GM18517 (cell line): ENCODE results near the gene FRMD4A.
"Not testable (repeated sequence)": the region's sequence is repeated elsewhere in the genome, so short reads cannot be mapped to it uniquely, and the experiment has no call there.

Experiments
- ATAC-seq: cut with Tn5 transposase; IDR thresholded peaks from one replicate; pipeline ENCODE4 v1.9.1; 2021; ENCODE audit warnings: mild to moderate bottlenecking, moderate library complexity; ENCODE audit not compliant: unreplicated experiment

Gene FRMD4A

DNA sequence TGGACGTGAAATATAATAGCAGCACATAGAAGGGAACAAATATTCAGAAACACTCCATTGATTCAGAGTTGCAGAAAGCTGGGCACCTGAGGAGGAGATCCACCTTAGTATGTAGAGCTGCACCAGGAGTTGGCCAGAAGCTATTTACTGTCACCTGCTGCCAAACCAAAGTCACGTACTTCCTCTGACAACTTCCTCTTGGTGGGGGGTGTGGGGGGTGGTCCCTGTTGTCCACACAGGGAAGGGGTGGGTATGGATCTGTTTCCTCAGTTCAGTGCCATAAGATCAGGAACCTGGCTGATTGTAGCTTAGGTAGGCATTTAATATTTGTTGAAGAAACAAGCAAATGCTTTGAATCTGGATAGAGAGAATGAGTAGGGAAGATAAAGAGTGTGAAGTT, 264.6 kb downstream of the FRMD4A start:
- no peak for ATAC-seq

DNA sequence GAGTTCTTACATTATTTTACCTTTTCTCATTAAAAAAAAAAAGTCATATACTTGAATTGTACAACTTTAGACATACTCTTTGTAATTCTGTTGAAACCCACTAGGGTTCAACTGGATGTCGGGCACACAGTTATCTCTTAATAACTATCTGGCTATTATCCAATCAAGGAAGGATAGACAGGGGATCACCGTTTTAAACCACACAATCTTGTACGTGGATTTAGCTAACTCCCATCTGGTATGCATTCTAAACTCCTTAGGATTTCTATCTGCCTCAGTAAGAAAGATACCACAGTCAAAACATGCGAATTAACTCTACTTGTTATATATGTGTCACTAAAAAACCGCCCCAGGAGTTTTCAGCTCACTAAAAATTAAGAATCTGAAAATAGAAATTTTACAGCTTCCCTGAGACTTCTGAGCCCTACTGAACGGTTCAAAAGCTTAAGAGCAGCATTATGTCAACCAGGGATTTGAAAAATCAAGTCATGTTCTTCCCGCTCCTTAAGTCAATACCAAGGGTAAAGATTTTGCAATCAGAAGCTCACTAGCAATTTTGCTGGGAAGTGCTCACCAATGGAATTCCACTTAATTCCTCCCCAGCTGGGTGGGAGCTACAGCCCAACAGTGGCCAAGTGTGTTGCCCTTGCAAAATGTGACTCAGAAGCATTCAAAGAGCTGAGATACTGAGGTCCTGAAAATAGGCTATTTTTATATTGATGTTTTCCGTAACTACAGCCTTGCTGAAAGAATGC, 267.0 kb downstream of the FRMD4A start:
- ATAC-seq: no peak

DNA sequence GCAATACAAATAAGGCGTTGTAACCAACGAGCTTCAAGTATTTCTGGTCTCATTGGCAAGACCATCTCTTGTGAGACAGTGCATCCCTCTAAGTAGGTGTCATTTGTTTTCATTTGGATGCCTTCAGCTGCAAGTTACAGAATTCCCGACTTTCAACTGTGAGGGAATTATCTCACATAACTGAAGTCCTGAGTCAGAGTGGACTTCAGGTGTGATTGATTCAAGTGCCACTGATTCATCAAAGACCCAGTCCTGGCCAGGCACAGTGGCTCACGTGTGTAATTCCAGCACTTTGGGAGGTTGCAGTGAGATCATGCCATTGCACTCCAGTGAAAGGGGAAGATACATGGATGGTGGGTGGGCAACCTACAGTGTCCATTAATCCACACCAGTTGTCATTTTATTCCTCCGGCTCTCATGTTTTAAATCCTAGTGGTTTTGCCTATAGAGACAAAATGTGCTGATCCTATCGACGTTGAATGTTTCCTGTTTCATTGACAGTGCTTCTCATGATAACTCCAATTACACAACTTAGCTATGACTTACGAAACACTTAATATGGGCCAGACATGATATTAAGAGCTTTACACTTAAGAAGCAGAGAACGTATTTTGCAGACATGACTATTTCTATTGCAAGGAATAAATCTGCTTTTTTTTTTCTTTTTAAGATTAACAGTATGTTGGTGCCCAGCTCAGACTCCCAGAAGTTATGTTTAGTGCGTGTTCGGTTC, 268.0 kb downstream of the FRMD4A start:
- no peak for ATAC-seq

DNA sequence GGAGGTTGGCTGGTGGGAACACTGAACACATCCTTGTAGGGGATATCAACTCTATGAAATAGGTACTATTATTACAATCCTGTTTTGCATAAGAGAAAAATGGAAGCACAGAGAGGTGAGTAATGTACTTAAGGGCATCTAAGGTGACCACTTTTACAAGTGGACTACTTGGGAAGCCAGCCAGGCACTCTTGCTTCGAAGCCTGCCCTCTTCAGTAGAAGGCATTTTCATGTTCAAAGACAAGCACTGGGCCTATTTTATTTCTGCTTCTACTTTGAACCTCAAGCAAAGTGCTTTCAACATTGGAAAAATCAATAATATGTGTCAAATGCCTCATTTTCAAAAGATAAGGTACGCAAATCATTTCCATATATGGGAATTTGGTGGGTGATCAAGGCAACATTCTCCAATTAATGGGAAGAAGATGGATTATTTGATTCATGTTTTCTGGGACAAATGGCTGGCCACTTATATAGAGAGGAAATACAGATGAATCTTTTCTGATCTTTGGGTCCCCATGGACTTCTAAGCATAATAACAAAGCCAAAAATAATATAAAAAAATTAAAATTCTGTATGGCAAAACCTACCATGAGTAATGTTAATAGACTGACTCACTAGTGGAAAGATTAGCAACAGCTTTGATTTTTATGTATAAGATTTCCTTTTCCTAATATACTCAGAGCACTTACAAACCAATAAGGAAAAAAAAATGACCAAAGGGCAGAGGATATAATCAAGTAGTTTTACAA, 270.2 kb downstream of the FRMD4A start:
- ATAC-seq: no peak

DNA sequence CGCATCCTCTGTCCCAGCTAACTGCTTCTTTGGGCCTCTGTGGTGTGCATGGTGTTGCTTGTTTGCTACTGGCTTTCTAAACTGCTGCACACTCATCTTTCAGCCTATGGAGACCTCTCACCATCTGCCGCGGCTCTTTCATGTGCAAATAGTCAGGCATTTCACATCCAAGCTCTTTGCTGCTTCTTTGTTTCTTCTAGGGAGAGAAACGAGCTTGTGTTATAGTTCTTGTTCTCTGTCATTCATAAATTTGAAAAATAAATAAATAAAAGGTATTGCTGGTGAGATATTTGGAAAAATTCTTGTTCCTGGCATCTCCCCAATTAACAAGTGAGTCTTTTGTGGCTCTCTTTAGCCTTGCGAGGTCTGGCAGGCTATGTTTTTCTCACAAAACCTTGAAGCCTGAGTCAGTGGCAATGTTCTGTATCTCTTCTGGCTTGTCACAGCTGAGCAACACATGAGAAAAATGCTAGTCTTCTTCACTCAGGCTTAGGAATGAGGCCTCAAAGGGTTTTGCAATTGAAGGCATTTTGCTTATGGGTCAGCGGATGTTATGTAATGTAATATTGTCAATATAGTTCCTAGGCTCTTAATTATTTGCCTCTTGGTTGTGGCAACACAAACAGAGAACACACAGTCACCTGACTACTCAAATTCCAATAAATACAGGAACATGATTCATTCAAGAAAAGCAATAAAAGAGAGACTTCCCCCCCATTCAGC, 274.0 kb downstream of the FRMD4A start:
- no peak for ATAC-seq

DNA sequence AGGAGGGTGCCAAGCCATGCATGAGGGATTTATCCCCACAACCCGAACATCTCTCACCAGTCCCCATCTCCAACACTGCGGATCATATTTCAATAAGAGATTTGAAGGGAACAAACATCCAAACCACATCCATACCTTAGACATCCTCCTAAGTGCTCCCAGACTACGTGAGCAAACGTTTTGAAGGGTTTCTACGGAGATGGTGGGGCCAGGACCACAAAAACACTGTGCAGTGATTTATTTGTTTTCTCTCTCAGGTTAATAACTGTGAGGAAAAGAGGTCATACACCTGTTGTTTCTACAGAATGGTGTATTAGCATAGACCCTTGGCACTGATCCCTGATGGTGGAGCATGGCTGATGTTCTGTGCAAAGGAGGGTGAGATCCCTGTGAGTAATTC, 277.8 kb downstream of the FRMD4A start:
- ATAC-seq: no peak

DNA sequence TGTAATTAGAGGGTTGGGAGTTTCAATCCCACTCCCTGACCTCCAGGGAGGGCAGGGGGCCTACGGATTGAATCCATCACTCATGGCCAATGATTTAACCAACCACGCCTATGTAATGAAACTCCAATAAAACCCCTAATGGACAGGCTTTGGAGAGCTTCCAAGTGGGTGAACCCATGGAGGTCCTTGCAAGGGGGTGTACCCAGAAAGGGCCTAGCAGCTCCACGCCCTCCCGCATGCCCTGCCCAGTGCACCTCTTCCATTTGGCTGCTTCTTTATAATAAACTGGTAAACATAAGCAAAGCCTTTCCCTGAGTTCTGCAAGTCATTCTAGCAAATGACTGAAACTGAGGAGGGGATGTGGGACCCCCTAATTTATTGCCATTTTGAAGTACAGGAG, 280.1 kb downstream of the FRMD4A start:
- no peak for ATAC-seq

DNA sequence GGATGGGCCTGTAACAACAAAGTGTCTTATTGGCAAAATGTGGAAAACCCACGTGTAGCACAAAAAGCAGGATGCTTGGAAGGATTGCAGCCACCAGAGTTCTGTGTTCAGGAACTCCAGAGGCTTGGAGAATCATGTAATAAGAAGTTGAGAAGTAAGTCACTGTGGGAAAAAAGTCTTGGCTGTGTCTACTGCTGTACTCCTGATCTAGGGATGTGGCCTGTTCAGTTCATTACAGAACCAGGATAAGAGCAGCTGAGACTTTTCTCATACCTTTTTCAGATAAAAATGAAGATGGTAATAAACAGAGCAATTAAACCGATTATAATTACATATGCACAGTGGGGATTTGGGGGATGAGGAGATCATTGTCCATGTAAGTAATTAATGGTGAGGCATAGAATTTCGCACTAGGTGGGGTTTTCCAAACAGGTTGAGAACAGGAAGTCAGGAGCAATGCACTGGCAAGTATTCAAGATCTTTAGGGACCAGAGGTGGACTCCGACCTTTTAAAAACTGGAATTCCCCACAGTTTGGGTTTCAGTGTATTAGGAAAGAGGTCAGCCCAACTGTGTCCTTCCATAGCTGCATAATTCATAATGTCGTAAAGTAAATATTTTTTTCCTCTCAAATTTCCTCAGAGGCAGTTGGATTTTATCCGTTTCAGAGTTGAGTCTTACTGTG, 281.7 kb downstream of the FRMD4A start:
- no peak for ATAC-seq

DNA sequence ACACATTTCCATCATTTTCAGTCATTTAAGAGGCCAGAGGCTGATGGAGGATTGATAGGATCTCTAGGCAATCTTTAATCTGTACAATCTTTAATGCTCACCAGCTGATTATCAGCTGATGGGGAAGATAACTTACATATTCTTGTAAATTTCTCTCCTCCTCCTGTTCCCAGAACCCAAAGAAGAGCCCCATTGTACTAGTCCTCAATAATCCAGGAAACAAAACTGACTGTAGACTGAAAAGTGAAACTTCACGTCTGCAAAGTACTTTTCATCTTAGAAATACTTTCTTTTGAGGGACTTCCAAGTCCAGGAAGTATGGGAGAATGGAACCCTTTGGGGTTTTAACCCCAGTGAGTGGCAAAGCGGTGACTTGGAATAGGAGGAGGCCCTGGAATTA, 283.3 kb downstream of the FRMD4A start:
- ATAC-seq: no peak

DNA sequence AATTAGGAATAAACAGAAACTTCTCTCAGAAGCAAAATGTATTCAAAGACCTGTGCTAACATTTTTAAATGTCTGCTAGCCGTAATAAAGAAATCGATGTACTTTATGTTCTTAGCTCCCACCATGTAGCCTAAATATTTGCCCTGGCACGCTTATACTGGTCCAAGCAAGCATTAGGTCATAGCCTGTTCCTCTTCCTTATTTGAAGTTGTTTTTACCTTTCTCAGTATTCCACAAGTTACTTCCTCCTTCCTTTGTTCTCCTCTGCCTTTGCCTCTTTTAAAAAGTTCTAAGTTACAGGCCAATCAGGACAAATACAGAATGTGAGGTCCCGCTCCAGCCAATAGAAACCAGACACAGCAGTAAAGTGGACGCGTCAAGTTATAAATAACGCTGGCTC, 288.7 kb downstream of the FRMD4A start:
- not testable (repeated sequence) for ATAC-seq

DNA sequence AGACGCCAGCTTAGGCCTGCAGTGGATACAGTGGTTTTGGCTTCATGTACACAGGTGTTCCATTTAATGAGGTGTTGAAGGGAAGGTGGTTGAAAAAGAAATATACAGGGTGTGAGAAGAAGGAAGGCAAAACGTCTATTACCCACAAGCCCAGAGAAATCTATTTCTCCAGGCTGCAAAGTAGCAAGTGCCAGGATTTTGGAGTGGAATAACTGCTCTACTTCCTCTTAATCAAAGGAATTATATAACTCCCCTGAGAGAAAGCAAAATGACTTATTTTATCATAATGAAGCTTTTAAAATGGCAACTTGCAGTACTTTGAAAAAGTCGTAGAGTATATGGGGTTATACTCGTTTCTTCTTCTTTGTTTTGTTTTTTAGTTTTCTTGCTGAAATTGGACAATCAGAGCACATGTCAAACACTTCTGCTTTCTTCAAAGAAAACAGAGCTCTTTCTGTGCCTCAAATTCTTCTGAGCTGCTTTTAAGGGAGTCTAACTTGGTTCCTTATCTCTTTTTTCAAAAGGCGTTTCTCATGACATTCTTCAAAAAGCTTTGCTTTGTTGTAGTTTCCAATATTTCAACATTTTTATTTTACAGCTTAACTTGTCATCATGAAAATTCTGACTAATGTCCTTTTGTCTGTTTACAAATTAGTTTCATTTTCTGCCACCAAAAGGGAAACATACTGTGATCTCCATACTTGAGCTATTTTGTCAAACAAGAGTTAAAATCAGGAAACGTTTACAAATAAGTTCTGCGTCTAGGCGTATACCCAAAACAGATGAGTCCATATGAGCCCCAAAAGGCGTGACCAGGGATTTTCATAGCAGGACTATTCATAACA, 289.7 kb downstream of the FRMD4A start:
- no peak for ATAC-seq

DNA sequence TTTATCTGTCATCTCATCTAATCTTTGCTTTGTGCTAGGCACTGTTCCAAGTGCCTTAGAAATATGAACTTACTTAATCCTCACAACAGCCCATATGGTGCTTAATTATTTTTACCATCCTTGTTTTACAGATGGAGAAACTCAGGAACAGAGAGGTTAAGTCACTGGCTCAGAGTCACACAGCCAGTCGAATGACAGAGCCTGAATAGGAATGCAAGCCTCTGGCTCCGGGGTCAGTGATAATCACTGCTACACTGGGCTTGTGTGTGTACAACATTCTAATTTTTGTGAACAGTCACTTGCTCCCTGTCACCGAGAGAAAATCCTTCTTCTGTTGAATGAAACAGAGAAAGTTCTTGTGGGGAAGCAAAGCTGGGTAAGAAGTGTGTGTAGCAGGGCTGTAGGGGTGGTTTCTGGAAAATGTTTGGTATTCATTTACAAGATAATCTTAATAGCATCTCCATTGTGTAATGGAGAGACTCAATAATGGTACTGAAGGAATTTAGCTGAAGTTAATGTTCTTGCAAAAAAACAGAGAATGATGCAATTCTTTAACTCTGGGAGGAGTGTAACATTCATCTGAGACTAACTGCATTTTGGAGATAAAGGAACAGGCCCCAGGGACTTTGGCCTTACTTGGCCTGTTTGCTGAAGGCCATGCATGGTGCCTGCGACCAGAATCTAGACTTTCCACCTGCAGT, 290.6 kb downstream of the FRMD4A start:
- no peak for ATAC-seq

DNA sequence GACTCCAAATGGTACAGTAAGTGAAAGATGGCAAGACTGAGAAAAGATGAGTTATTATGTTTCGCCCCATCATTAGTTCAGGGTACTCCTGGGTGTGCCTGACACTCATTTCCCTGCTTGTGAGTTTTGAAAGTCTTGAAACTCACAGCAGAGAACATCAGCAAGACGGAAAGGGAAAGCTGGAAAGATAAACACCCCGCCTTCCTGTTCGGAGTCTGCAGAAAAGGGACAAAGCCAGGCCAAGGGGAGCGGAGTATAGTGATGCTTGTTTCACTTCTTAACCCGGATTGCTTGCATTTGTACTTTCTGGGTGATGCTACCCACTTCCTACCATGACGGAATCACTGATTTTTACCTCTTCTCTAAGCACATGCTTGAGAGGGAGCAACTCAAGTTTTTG, 294.5 kb downstream of the FRMD4A start:
- no peak for ATAC-seq

DNA sequence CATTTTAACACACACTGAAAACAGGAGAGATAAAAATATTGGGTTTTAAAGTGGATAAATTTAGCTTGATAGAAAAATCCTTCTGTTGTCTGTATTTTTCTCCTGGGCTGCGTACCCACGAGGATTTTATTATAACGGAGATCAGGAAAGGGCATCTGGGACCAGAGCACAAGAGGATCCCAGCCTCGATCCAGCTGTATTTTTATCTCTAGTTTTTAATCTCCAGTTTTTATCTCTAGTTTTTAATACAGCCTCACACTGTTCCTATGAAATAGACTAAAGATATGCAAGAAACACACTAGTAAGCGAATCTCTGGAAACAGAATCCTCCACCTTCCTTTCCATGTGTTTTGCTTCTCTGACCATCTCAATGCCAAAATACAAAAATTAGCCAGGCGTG, 295.2 kb downstream of the FRMD4A start:
- no peak for ATAC-seq

DNA sequence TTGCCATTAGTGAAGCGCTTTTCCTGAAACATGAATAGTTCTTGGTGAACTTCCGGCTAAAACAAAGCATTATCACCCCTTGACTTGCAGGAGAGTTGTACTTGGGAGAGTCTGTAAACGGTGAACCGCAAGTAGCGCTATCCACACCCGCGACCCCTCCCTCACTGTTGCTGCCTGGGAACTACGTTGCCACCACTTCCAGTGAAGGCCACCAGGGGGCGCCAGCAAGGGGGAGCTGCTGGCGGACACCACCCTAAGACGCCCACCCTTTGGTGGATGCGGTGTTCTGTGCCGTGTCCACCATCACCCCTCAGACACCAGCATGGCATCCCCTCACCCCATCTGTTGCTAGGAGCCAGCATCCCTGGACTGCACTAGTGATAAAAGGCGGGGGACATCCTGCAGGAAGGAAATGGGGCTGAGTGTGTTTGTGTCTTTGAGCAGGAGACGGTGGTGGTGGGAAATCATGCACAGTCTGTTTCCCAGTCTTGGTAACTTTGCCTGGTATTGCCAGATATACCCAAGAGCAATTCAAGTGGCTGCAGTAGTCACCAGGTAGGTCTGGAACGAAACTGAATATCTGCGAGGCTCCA, 298.2 kb downstream of the FRMD4A start:
- ATAC-seq: no peak

DNA sequence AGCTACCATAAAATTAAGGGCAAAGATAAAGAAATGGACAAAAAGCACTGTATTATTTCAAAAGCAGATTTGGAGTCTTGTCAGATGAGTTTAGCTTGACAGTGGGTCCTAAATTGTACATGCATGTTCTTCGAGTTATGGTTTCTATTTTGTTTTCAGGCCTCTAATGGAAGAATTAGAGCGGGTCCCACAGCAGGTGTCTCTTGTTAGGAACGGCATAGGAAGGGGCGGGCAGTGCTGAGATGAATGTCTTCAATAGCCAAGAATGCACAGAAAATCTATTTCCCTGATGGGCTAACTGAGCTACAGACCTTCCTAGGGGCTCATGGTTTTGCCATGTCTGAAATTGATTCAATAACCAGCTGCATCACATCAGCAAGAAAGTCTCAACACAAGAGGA, 304.4 kb downstream of the FRMD4A start:
- no peak for ATAC-seq

DNA sequence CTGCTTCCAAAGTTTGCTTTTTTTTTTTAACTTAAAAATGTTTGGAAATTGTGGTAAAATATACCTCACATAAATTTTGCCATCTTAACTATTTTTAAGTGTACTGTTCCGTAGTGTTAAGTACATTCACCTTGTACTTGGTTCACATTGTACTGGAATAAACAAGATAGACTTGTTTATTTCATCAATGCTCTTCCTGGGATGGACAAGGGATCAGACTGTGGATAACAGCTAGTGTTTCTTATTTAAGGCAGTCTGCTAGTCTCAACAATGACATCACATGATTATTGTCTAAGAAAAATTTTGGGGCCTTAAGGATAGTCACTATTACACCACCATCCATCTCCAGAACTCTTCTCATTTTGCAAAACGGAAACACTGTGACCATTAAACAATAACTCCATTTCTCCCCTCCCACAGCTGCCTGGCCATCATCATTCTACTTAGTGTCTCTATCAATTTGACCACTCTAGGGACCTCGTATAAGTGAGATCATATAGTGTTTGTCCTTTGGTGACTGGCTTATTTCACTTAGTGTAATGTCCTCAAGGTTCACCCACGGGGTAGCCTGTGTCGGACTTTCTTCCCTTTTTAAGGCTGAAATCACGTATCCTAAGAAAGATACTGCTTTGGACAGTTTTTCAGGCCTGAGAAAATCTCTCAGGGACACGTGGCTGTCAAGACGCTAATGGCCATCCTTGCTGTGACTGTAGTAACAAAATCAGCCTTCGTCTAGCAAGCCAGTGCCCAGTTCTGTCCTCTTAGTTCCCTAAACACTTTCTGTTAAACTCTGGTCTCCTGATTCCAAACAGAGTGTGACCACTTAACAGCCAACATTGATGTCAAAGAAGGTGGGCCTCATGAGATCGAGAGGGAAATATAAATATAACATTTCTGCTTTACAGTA, 305.2 kb downstream of the FRMD4A start:
- ATAC-seq: no peak
